ENCODE data around the gene HNRNPH2.
A peak's percentile ranks its signal among the peaks of the same experiment; 100 is the strongest.

Gene HNRNPH2

DNA sequence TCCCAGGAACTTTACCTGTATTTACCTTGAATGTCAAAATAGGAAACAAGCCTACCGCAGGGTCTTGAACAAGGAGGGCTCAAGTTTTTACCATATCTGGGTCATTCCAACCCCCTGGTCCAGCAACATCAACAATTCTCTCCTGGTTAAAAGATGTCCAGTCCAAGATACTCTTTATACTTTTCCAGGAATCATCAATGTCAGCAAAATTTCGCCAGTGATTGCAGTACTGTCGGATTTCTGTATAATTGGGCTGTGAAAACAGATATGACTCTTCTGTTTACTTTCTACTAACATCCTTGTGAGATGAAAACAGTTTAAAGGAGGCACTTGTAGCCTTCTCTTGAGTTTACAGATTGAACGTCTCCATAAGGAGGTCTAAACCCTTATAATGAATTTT is 9.3 kb upstream of the HNRNPH2 start:
- no peak for DNase-seq

DNA sequence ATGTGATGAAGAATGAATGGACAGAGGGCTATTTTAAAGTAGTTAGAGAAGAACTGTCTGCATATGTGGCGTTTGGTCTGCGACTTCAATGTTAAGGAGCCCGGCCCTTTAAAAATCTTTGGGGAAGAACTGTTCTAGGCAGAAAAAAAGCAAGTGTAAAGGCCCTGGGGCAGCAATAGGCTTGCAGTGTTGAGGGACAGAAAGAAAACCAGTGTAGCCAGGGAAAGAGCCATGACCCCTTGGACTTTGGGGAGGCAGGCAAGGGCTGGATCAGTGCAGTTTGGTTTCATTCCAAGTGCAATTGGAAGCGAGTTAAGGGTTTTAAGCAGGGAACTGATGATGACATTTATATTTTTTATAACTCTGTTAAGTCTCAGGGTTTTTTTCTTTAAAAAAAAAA is 8.2 kb upstream of the HNRNPH2 start:
- DNase-seq, result no peak

DNA sequence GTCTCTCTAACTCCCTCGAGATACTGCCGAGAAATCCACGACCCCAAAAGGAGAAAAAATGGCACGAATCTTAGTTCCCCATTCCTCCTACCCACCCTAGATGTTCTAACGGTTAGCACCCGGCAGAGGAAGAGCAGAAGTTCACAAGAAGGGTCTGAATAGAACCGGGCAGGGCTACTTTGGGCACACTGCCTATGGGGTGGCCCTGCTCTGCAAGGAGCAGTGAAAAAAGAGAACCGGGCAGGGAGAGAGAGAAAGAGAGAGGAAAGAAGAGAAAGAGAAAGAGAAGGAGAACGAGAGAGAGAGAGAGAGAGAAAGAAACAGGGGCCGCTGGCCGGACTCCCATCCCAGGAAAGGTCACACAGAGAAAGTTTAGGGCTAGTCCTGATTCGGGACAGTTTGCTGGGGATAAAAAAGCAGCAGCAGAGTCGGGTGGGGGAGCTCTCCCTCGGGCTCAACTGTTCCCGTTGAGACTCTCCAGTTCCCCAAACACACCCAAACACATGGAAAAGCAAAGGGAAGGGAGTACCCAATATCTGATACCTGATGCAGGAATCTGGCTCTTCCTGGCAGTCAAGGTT is 765 bp upstream of the HNRNPH2 start:
- DNase-seq, result no peak

DNA sequence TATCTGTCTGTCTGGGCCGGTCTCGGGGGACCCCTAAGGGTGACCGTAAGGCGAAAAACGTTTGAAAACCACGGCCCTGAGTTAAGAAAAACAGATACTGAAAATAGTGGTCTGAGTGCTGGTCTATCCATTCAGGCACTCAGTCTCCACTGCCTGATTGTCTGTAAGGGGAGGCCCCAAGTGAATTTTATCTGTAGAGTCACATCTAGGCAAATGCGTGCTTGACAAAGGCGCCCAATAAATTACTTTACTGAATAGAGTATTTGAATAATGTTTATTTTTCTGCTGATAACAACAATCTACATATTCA is 465 bp downstream of the HNRNPH2 start:
- DNase-seq, result no peak

DNA sequence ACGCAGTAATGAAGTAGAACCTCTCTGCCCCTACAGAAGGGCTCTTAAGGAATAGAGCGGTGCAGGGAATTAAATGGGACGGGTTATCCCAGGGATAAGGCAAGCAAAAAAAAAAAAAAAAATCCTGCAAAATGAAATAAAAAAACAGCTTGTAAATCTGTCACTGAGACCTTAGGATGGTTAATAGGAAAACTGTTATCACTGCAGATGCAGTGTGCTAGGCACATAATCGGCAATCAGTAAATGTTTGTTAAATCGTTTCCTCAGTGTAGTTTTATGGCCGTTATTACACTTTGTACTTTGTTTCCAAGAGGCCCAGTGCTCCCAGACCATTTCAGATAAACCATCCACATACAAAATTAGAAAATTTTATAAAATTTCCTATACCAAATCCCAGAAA is 1.0 kb downstream of the HNRNPH2 start:
- DNase-seq, result no peak

DNA sequence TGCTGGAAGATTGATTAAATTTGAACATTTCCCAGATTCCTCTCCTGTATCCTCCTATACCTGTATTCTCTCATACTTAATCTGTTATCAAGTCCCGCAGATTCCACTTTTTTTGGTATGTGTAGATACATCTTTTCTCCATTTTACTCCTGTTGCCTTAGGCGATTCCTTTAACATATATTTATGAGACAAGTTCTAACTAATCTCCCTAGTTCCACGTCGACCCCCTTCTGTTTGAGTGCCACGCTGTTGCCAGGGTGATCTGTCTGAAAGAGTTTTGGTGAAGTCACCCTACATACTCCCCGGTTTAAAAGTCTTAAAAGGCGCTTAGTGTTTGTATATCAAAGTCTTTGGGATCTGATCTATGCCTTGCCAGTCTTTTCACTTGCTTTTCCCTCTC is 2.4 kb downstream of the HNRNPH2 start:
- DNase-seq, result no peak

DNA sequence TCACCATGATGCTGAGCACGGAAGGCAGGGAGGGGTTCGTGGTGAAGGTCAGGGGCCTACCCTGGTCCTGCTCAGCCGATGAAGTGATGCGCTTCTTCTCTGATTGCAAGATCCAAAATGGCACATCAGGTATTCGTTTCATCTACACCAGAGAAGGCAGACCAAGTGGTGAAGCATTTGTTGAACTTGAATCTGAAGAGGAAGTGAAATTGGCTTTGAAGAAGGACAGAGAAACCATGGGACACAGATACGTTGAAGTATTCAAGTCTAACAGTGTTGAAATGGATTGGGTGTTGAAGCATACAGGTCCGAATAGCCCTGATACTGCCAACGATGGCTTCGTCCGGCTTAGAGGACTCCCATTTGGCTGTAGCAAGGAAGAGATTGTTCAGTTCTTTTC is 4.0 kb downstream of the HNRNPH2 start:
- DNase-seq, result no peak

DNA sequence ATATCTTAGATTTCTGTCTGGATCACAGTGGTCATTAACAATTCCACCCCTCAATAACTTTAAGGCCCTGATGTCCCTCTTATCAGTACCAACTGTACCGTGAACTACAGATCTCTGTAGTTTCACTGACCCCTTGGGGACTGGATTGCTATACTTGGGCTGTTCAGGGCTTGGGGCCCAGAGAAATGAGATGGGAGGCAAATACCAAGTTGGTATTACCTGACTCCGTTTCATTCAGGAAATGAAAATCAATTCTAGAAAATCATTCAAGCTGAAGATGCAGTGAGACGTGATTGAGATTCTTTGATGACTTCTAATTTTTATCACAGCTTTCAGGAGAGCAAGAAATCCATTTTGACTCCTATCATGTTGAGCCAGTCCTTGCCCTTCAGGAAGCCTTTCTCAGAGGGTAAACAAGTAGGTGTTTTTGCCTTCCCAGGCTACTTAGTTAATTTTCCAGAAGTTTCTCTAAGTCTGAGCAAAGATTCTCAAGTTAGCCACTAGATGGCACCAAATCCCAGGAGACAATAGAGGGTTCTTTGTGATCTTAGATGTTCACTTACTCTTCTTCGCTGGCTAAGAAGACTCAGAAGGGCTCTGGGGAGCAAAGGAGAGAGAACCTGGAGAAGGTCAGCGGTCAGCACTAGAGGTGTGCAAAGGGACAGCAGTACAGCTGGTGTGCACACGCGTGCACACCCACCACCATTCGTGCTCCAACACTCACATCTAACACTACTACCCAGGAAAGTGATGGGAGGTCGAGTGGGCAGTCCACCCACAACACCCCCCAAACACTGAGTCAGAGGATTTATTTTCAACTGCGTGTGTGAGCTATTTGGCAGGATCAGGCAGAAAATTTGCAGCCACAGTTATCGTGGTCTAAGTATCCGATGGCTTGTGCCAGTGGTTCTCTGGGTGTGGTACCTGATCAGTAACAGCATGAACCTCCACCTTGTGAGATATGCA is 7.4 kb downstream of the HNRNPH2 start:
- peak; percentile 1 for DNase-seq

DNA sequence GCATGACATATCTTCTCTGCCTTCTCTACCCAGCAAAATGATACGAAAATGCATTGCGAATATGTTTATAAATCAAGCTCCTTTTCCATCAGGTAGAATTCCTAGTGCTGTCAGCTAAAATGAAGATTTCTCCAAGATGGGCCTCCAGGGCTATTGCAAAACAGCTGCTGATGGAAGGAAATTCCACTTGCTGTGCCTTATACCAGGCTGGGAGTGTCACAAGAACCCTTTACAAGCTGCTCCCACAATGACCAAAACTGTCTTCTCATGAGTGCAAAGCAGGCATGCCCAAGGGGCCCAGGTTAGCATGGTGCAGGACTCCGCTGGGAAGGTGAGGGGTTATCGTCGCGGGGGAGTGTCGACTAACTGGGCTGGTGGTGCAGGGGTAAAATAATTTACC is 8.7 kb downstream of the HNRNPH2 start:
- DNase-seq, result no peak

DNA sequence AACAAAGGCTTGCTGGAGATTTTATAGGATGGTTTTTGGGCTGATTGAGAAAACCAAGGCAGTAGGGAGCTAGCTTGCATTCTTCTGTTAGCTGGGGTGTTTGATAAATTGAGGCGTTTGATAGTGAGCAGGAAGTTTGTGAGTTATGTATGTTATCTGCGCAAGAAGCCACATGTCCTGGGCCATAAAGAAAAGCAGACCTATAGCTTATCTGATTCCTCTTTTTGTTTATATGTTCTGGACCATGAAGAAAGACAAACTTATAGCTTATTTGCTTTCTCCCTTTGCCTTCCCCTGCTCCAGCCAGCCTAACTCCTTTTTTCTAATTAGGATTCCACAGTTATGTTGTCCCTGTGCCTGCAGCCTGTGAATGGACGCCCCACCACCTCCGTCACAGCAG is 9.2 kb downstream of the HNRNPH2 start:
- DNase-seq, result no peak

DNA sequence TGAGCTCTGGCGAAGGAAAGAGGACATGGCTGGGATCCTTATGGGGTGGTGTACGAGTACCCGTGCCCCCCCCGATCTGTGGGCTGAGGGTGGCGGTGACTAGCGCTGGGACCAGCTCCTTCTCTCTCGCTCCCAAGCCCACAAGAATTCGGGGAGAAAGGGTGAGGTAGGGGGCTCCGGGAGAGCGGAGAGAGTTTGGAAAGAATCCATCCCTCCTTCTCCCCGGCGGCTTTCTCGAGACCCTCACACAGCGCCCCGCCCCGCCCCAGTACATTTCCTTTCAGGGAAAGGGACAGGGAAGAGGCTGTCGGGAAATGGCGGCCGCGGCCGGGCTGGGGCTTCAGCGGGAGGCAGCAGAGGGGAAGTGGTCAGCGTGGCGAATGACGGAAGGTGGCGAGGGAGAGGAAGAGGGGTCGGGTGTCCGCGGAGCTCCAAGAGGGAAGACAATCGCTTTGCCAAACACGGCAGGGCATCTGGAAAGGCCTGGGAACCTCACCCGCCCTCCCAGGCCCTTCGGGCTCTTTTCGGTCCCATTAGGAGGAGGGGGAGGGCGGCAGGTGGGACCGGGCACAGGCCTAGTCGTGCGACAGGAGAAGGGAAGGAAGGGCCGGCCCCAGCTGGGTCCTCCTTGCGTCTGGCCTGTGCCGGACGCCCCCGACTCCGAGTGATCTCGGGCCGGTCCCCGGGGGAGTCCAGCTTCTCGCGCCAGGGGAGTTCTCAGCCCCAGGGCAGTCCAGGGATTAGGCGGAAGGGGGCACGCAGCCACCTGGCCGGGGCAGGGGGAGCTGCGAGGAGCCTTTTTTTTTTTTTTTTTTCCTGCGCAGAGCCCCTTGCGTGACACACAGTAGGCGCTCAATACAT is 10.2 kb downstream of the HNRNPH2 start:
- no peak for DNase-seq

DNA sequence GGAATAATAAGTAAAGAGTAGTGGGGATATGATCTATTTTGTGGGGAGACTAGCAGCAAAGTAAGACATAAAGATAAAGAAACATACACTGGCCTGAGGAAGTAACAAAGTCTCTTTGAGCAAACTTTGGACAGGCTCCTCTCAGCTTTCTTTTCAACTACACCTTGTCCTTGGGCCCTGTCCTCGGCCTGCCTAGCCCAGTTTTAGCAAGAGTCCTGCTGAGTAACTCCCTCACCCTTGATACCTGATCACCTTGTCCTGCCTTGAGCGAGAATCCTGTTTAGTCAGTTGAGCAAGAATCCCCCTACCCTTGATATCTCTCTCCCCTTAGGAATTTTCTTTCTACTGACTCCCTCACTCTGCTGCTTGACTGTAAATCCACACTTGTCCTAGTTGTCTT is 11.5 kb downstream of the HNRNPH2 start:
- no peak for DNase-seq

DNA sequence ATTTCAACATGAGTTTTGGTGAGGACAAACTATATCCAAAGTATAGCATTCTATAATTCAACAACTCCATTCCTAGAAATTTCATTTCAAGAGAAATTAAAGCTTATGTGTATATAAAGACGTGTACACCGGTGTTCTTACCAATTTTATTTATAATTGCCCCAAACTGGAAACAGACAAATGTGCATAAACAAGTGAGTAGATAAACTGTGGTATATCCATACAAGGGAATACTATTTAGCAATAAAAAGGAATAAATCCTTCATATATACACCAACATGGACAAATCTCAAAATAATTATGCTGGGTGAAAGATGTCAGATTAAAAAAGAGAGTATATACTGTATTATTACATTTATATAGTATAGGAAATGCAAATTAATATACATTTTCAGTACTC is 19.9 kb downstream of the HNRNPH2 start:
- DNase-seq, result no peak

DNA sequence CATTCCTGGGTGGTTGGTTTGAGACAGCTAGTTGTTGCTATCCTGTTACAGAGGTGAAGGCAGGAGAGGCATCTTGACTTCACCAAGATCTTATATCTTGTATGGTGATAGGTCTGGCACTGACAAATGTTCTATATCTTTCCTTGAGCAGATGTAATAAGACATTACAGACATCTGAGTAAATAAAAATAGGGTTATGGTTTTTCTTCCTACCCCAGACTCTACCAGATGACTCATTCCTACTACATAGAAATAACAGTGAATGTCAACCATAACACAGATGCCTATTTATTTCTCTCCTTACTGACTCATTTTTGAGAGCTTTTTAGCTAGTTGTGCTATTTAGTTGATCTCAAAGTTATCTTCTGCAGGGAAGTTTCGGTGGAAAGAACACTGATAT is 21.9 kb downstream of the HNRNPH2 start:
- no peak for DNase-seq

DNA sequence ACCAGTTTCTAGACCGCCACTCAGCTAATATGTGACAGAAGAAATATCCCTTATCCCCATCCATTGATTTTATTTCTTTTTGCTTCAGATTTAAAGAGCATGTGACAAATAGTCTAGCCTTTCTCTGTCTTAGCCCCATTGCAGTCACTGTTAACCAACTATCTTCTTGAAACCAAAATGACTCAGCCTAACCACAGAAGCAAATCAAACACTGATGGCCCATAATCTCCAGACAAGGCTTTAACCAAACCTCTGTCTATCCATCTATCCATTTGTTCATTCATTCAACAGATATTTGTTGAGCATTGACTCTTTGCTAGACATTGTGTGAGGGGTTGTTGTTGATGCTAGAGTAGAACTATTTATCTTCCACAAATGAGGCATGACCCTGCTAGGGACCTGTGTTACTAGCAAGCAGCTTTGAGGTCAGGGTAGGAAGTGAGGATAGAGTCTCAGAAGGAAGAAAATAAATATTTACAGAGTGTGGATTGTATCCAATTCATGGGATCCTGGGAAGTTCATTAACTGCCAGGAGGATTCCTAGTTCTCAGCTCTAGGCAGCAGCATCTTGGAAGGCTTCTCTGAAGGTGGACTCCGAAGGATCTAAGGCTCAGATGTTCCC is 22.5 kb downstream of the HNRNPH2 start:
- DNase-seq, result no peak

DNA sequence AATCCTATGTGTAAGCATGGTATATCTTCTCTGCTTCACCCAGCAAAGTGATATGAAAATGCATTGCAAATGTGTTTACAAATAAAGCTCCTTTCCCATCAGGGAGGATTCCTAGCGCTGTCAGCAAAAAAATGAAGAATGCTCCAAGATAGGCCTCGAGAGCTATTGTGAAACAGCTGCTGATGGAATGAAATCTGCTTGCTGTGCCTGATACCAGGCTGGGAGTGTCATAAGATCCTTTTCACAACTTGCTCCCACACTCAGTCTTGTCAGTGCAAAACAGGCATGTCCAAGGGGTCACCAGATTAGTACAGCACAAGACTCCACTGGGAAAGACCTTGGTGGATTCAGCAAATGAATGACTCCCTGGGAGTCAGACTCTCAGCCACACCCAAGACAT is 34.1 kb downstream of the HNRNPH2 start:
- DNase-seq, result no peak

DNA sequence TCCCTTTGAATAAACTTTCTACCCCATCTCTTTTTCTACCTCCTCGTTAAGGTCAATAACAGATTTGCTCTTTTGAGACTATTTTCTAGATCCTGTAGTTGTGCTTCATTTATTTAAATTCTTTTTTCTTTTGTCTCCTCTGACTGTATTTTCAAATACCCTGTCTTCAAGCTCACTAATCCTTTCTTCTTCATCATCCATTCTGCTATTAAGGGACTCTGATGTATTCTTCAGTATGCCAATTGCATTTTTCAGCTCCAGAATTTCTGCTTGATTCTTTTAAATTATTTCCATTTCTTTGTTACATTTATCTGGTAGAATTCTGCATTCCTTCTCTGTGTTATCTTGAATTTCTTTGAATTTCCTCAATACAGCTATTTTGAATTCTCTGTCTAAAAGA is 41.3 kb downstream of the HNRNPH2 start:
- DNase-seq, result no peak

DNA sequence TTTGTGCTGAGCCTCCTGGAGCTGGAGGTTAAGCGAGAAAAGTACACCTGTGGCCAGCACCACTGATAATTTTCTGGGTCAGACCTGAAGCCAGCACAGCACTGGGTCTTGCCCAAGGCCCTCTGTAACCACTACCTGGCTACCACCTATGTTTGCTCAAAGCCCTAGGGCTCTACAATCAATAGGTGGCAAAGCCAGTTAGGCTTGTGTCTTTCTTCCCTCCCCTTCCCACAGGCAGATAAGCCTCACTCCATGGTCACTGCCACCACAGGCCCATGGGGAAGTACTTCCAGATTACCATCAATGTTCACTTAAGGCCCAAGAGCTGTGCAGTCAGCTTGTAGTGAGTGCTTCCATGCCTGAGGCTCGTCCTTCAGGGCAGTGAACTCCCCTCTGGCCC is 42.1 kb downstream of the HNRNPH2 start:
- DNase-seq, result no peak

DNA sequence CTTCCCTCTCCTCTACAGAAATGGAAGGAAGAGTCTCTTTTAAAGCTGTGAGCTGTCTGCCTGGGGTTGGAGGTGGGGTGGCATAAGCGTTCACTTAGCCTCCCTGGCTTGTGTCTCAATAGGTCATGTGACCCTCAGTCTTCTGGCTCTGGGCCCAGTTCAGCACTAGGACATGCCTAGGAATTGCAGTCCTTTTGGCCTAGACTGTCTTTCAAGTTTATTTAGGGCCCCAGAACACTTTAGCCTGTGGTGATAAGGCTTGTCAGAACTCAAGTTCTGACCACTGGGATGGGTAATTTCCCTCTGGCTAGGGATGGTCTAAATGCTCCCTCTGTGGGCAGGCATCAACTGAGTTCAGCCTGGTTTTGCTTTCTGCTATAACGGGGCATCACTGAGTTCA is 42.9 kb downstream of the HNRNPH2 start:
- no peak for DNase-seq

DNA sequence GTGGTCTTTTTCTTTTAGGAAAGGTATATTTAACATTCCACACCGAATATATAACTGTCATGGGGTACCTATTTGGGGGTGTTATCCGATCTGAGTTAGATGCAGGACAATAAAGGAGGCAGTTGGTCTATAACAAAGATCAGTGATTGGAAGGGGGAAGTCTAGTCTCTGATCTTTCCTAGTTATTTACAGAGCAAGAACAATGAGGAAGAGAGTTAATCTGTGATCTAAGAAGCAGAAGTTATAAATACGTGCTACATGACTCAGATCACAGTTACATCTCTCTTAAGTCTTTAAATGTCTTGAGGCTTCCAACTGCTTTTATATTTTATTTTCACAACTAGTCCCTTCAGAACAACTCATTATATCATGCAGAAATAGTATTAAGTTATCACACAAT is 44.0 kb downstream of the HNRNPH2 start:
- DNase-seq, result no peak

DNA sequence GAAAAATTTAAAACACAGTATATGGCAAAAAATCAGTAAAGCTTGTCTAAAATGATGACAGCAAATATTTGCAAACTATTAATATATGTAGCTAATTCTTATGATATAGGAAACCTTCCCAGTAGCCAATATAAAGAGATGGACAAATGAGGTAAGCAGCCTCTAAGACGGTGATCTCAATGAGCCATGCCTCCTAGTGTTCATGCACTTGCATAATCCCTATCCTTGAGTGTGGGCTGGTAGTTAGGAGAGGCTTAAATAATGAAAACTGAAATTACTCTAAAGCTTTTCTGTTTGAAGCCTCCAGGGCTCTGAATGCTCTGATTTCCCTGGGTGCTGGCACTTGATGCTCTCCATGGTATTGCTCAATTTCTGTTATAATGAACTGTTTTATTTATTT is 52.6 kb downstream of the HNRNPH2 start:
- no peak for DNase-seq

DNA sequence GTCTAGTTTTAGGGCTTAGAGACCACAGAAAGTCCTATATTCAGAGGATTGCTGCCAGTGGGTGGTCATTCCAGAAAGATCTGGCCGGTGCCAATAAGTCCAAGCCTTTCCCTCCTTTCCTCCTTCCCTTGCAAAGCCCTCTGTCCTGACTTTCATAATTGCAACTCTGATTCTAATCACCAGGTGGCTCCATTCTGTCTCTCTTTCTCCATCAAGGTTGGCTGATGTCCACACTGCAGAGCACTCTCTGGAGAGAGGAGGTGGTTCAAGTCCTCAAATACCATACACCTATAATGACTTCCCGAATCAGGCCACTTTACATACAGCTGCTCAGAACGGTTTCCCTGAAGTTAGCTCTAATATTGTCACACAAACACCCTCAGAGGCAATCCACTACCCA is 54.9 kb downstream of the HNRNPH2 start:
- no peak for DNase-seq
